Mesenchymal stem cell (in vitro differentiated cells and primary cell): ENCODE measurements around the gene RBM4.
A peak's percentile ranks its signal among the peaks of the same experiment; 100 is the strongest.

Experiments
- DNase-seq: peaks from one replicate; pipeline ENCODE4 v3.0.0-alpha.2; 2013
- H2AFZ ChIP-seq: one replicate; pipeline ENCODE4 v1.6.1; 2013; ENCODE audit warnings: low read depth, mild to moderate bottlenecking, control low read depth, inconsistent platforms, low read length, moderate library complexity
- H2AK5ac ChIP-seq: 2 replicates; pipeline ENCODE4 v1.6.1; 2013; ENCODE audit warnings: low read length, moderate library complexity, mild to moderate bottlenecking, inconsistent platforms; ENCODE audit not compliant: severe bottlenecking
- H2BK120ac ChIP-seq: one replicate; pipeline ENCODE4 v1.6.1; 2013; ENCODE audit warnings: low read depth, mild to moderate bottlenecking, inconsistent platforms, low read length, moderate library complexity
- H2BK12ac ChIP-seq, 2 experiments: one replicate each; pipeline ENCODE4 v1.6.1; 2013; ENCODE audit warnings: inconsistent platforms in 2 of 2, low read length in 2 of 2, mild to moderate bottlenecking in 2 of 2, moderate library complexity in 2 of 2, control low read depth in 1 of 2
- H2BK15ac ChIP-seq: one replicate; pipeline ENCODE4 v1.6.1; 2013; ENCODE audit warnings: mild to moderate bottlenecking, low read depth, inconsistent platforms; ENCODE audit not compliant: poor library complexity, severe bottlenecking
- H2BK5ac ChIP-seq: 2 replicates; pipeline ENCODE4 v1.6.1; 2013; ENCODE audit warnings: low read depth, mild to moderate bottlenecking, low read length, control low read depth, inconsistent platforms; ENCODE audit not compliant: poor library complexity, severe bottlenecking
- H3K14ac ChIP-seq, 2 experiments: one replicate each; pipeline ENCODE4 v1.6.1; 2013; ENCODE audit warnings: inconsistent platforms in 2 of 2, low read length in 2 of 2, control low read depth in 1 of 2, mild to moderate bottlenecking in 1 of 2, moderate library complexity in 1 of 2
- H3K18ac ChIP-seq, 2 experiments: one replicate each; pipeline ENCODE4 v1.6.1; 2013; ENCODE audit warnings: inconsistent platforms in 2 of 2, low read length in 2 of 2, control low read depth in 1 of 2, low read depth in 1 of 2, mild to moderate bottlenecking in 1 of 2
- H3K23ac ChIP-seq, 2 experiments: one replicate each; pipeline ENCODE4 v1.6.1; 2013; ENCODE audit warnings: inconsistent platforms in 2 of 2, low read length in 2 of 2, mild to moderate bottlenecking in 2 of 2, moderate library complexity in 2 of 2, control low read depth in 1 of 2
- H3K27ac ChIP-seq: 2 replicates; pipeline ENCODE4 v1.5.1; 2013; ENCODE audit warnings: mild to moderate bottlenecking, moderate library complexity, low read length, control low read depth, inconsistent platforms; ENCODE audit not compliant: poor library complexity, severe bottlenecking
- H3K27me3 ChIP-seq, 2 experiments: 2 replicates each; pipeline versions ENCODE4 v1.6.1 to v1.7.0; 2013; ENCODE audit warnings: low read length in 2 of 2, mild to moderate bottlenecking in 2 of 2, moderate library complexity in 2 of 2, control low read depth in 1 of 2, inconsistent platforms in 1 of 2; ENCODE audit not compliant: control insufficient read depth in 1 of 2, insufficient read depth in 1 of 2
- H3K36me3 ChIP-seq, 2 experiments: 2 replicates each; pipeline versions ENCODE4 v1.6.1 to v1.7.0; 2013; ENCODE audit warnings: low read length in 2 of 2, control low read depth in 1 of 2, inconsistent platforms in 1 of 2, low read depth in 1 of 2, mild to moderate bottlenecking in 1 of 2; ENCODE audit not compliant: insufficient read depth in 2 of 2, control insufficient read depth in 1 of 2
- H3K4ac ChIP-seq, 2 experiments: one replicate each; pipeline ENCODE4 v1.6.1; 2013; ENCODE audit warnings: inconsistent platforms in 2 of 2, low read length in 2 of 2, mild to moderate bottlenecking in 2 of 2, moderate library complexity in 2 of 2, control low read depth in 1 of 2, low read depth in 1 of 2
- H3K4me1 ChIP-seq: 2 replicates; pipeline ENCODE4 v1.6.1; 2013; ENCODE audit warnings: low read depth, low read length, control low read depth; ENCODE audit not compliant: control insufficient read depth, insufficient read depth
- H3K4me2 ChIP-seq: 2 replicates; pipeline ENCODE4 v1.6.1; 2013; ENCODE audit warnings: low read length, mild to moderate bottlenecking, inconsistent platforms; ENCODE audit not compliant: poor library complexity, severe bottlenecking
- H3K4me3 ChIP-seq, 2 experiments: 2 replicates each; pipeline versions ENCODE4 v1.5.1 to v1.7.0; 2013; ENCODE audit warnings: low read length in 2 of 2, mild to moderate bottlenecking in 2 of 2, control low read depth in 1 of 2, low read depth in 1 of 2; ENCODE audit not compliant: insufficient read depth in 1 of 2
- H3K79me1 ChIP-seq: replicated peaks from 2 replicates; pipeline ENCODE4 v1.6.1; 2013; ENCODE audit warnings: mild to moderate bottlenecking, control low read depth, low read length, inconsistent platforms; ENCODE audit not compliant: poor library complexity, severe bottlenecking
- H3K9ac ChIP-seq: 2 replicates; pipeline ENCODE4 v1.7.0; 2013; ENCODE audit warnings: mild to moderate bottlenecking, low read length, moderate library complexity
- H3K9me3 ChIP-seq: 2 replicates; pipeline ENCODE4 v1.7.0; 2013; ENCODE audit warnings: mild to moderate bottlenecking, low read length; ENCODE audit not compliant: control insufficient read depth
- H4K8ac ChIP-seq: one replicate; pipeline ENCODE4 v1.6.1; 2013; ENCODE audit warnings: inconsistent platforms, mild to moderate bottlenecking, low read length, moderate library complexity
- H4K91ac ChIP-seq: one replicate; pipeline ENCODE4 v1.6.1; 2013; ENCODE audit warnings: mild to moderate bottlenecking, low read length, inconsistent platforms
- WGBS: methylation state at CpG from one replicate; pipeline ENCODE4 v1.1.7; 2013; ENCODE audit warnings: mixed read lengths; 5-methylcytosine and 5-hydroxymethylcytosine counted together

Gene RBM4

GRCh38 chr11:66643745-66644437 is 5.4 kb downstream of the RBM4 start:
- Histone ChIP-seq H2BK12ac (no peak overlapping the region), H3K4me3 (no peak overlapping the region), H3K4me2 (no peak overlapping the region), H3K14ac (no peak overlapping the region), H4K91ac (no peak overlapping the region), H2BK120ac (no peak overlapping the region), H3K18ac (no peak overlapping the region), H3K23ac (no peak overlapping the region), H2AK5ac (no peak overlapping the region), H2AFZ (no peak overlapping the region), H3K4me1 (peaks cover 15% of the 10 kb centered on the region), H3K27me3 (no peaks in the 10 kb centered on the region), H3K27ac (no peak overlapping the region), H3K36me3 (peaks cover 29 to 90% of the 10 kb centered on the region in 2 experiments), H2BK5ac (no peak overlapping the region), H3K9me3 (no peaks in the 10 kb centered on the region), H3K79me1 (no peaks in the 10 kb centered on the region), H3K9ac (no peak overlapping the region), H4K8ac (no peak overlapping the region), H2BK15ac (no peak overlapping the region), H3K4ac (no peak overlapping the region)
- DNase-seq, result no peak
- WGBS, result 98% methylated on average over 24 of the region's 24 CpGs

GRCh38 chr11:66646828-66647227 is 8.3 kb downstream of the RBM4 start:
- no peaks in the 10 kb centered on the region for H3K79me1 ChIP-seq
- H3K23ac ChIP-seq, result no peak overlapping the region
- H4K91ac ChIP-seq, result no peak overlapping the region
- H2BK120ac ChIP-seq, result no peak overlapping the region
- DNase-seq, result no peak
- H2AFZ ChIP-seq, result no peak overlapping the region
- no peak overlapping the region for H2BK5ac ChIP-seq
- H3K9me3 ChIP-seq, result no peaks in the 10 kb centered on the region
- no peak overlapping the region for H4K8ac ChIP-seq
- H3K9ac ChIP-seq, result no peak overlapping the region
- no peak overlapping the region for H3K4me3 ChIP-seq
- H3K36me3 ChIP-seq, result peaks cover 35 to 89% of the 10 kb centered on the region in 2 experiments
- WGBS, result 100% methylated on average over 4 of the region's 4 CpGs
- H3K18ac ChIP-seq, result no peak overlapping the region
- H2BK15ac ChIP-seq, result no peak overlapping the region
- H3K4ac ChIP-seq, result no peak overlapping the region
- H3K27ac ChIP-seq, result no peak overlapping the region
- H3K4me2 ChIP-seq, result no peak overlapping the region
- H3K4me1 ChIP-seq, result peaks cover 14% of the 10 kb centered on the region
- H3K14ac ChIP-seq, result no peak overlapping the region
- no peaks in the 10 kb centered on the region for H3K27me3 ChIP-seq
- no peak overlapping the region for H2AK5ac ChIP-seq
- no peak overlapping the region for H2BK12ac ChIP-seq

GRCh38 chr11:66649903-66650302 is 11.4 kb downstream of the RBM4 start:
- Histone ChIP-seq H3K14ac (no peak overlapping the region), H2AFZ (no peak overlapping the region), H2BK15ac (no peak overlapping the region), H3K79me1 (peaks cover 4% of the 10 kb centered on the region), H3K18ac (no peak overlapping the region), H3K4me2 (no peak overlapping the region), H3K36me3 (peaks cover 45 to 75% of the 10 kb centered on the region in 2 experiments), H2AK5ac (no peak overlapping the region), H4K8ac (no peak overlapping the region), H3K23ac (no peak overlapping the region), H3K27me3 (no peaks in the 10 kb centered on the region), H2BK12ac (no peak overlapping the region), H3K9ac (no peak overlapping the region), H2BK5ac (no peak overlapping the region), H3K9me3 (no peaks in the 10 kb centered on the region), H3K4ac (no peak overlapping the region), H3K27ac (no peak overlapping the region), H4K91ac (no peak overlapping the region), H3K4me1 (peaks cover 5% of the 10 kb centered on the region), H2BK120ac (no peak overlapping the region), H3K4me3 (no peak overlapping the region)
- WGBS, result 98% methylated on average over 5 of the region's 5 CpGs
- no peak for DNase-seq

GRCh38 chr11:66651016-66651415 is 12.5 kb downstream of the RBM4 start:
- no peak overlapping the region for H3K27ac ChIP-seq
- H2AFZ ChIP-seq, result no peak overlapping the region
- no peak overlapping the region for H3K4me2 ChIP-seq
- no peak overlapping the region for H2BK5ac ChIP-seq
- 95% methylated on average over 2 of the region's 2 CpGs for WGBS
- H4K91ac ChIP-seq, result no peak overlapping the region
- peaks cover 46 to 71% of the 10 kb centered on the region in 2 experiments for H3K36me3 ChIP-seq
- H3K4me3 ChIP-seq, result no peak overlapping the region
- H3K18ac ChIP-seq, result no peak overlapping the region
- H2BK120ac ChIP-seq, result no peak overlapping the region
- H2AK5ac ChIP-seq, result no peak overlapping the region
- peak; percentile 69 for DNase-seq
- no peak overlapping the region for H4K8ac ChIP-seq
- peaks cover 4% of the 10 kb centered on the region for H3K4me1 ChIP-seq
- no peak overlapping the region for H3K14ac ChIP-seq
- no peak overlapping the region for H3K4ac ChIP-seq
- H3K23ac ChIP-seq, result no peak overlapping the region
- peaks cover 6% of the 10 kb centered on the region for H3K79me1 ChIP-seq
- H3K9me3 ChIP-seq, result no peaks in the 10 kb centered on the region
- H3K27me3 ChIP-seq, result no peaks in the 10 kb centered on the region
- H2BK12ac ChIP-seq, result no peak overlapping the region
- no peak overlapping the region for H3K9ac ChIP-seq
- no peak overlapping the region for H2BK15ac ChIP-seq
